ENCODE data around the gene RCL1. TPM values are rescaled to one million over a fixed set of nuclear protein-coding genes. Genes with fewer than 3 reads are reported as not detected.

RCL1 gene
- total and polyA plus RNA-seq, 2 of the 13 experiments (the other 11 are each of a cell fraction or from before 2014, with no cell fraction given): 22.3 to 31.6 TPM

DNA sequence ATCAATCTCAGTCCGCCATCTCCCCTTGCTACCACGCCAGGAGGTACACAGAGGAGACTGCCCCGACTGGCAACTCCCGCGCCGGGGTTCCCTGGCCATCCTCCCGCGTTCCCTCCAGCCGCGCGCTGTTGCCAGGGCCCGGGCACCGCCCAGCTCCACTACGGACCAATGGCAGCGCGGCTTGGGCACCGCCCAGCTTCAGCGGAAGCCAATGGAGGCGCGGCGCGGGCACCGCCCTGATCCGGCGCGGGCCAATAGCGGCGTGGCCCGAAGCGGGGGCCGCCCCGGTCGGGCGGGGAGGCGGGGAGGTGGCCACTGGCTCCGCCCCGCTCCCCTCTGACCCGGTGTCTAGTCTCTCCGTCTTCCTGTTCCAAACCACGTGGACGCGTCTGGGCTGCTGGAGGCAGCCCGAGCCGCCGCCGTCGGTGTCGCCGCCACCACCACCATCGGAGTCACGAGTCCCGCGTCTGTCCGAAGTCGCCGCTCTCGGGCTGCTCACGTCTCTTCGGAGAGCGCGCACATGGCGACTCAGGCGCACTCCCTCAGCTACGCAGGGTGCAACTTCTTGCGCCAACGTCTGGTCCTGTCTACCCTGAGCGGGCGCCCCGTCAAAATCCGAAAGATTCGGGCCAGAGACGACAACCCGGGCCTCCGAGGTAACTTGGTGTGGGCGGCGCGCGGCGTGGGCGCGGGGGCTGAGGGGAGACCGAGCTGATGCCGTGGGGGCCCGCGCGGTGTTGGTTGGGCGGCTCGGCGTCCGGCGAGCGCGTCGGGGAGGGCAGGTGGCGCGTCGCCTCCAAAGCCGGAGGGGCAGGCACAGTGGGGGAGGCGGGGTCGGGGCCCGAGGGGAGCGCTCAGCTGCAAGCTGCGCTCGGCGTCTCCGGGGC lies at the start of gene RCL1 (continued):
- no peak for TF ChIP-seq ZUFSP (CRISPR knock-in tag; IDR thresholded peaks at IDR 0.05; ENCODE audit: borderline replicate concordance)
- TF ChIP-seq, protein P1, sequence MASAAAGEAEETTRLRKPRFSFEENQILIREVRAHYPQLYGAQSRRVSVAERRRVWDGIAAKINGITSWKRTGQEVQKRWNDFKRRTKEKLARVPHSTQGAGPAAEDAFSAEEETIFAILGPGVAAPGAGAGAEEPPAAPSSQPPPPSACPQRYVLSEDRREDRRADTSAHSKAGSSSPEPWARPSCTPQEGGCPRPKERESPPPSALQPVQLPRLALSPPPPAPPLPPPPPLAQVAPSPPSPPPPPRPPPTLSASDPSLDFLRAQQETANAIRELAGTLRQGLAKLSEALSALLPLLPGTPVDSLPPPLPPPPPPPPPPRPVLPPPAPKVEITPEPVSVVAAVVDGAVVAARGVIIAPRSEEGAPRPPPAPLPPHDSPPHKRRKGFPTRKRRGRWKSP (CRISPR knock-in tag; IDR thresholded peaks at IDR 0.05): peak; percentile 13
- TF ChIP-seq HOMEZ (CRISPR knock-in tag; IDR thresholded peaks at IDR 0.05; ENCODE audit: low read depth): 0 out of 2 replicates have a peak, but pooled peaks have one; percentile 32
- peak; percentile 41; the same call in 1 of the 2 replicates for TF ChIP-seq RFX3 (CRISPR knock-in tag; IDR thresholded peaks at IDR 0.05)
- TF ChIP-seq, protein P2, sequence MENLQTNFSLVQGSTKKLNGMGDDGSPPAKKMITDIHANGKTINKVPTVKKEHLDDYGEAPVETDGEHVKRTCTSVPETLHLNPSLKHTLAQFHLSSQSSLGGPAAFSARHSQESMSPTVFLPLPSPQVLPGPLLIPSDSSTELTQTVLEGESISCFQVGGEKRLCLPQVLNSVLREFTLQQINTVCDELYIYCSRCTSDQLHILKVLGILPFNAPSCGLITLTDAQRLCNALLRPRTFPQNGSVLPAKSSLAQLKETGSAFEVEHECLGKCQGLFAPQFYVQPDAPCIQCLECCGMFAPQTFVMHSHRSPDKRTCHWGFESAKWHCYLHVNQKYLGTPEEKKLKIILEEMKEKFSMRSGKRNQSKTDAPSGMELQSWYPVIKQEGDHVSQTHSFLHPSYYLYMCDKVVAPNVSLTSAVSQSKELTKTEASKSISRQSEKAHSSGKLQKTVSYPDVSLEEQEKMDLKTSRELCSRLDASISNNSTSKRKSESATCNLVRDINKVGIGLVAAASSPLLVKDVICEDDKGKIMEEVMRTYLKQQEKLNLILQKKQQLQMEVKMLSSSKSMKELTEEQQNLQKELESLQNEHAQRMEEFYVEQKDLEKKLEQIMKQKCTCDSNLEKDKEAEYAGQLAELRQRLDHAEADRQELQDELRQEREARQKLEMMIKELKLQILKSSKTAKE (CRISPR knock-in tag; IDR thresholded peaks at IDR 0.05; ENCODE audit: borderline replicate concordance): peak; percentile 86; the same call in 1 of the 2 replicates
- no peak for TF ChIP-seq ETV5 (CRISPR knock-in tag; IDR thresholded peaks at IDR 0.05; ENCODE audit: borderline replicate concordance)
- no peak for TF ChIP-seq CAMTA2 (CRISPR knock-in tag; IDR thresholded peaks at IDR 0.05; ENCODE audit: borderline replicate concordance)
- TF ChIP-seq PLSCR1 (CRISPR knock-in tag; IDR thresholded peaks at IDR 0.05; ENCODE audit: borderline replicate concordance): no peak
- TF ChIP-seq RFX5 (IDR thresholded peaks at IDR 0.05; ENCODE audit: low read depth, low read length): peak; percentile 96
- peak; percentile 32 for TF ChIP-seq ARID5B (CRISPR knock-in tag; IDR thresholded peaks at IDR 0.05)
- TF ChIP-seq ZNF101 (CRISPR knock-in tag; IDR thresholded peaks at IDR 0.05; ENCODE audit: borderline replicate concordance, low read depth): no peak
- TF ChIP-seq ZNF891 (CRISPR knock-in tag; IDR thresholded peaks at IDR 0.05): peak; percentile 55; the same call in 1 of the 2 replicates
- TF ChIP-seq ZNF160 (CRISPR knock-in tag; IDR thresholded peaks at IDR 0.05): no peak
- no peak for TF ChIP-seq ZNF614 (CRISPR knock-in tag; IDR thresholded peaks at IDR 0.05; ENCODE audit: borderline replicate concordance)
- TF ChIP-seq ERF (CRISPR knock-in tag; IDR thresholded peaks at IDR 0.05): peak; percentile 42; the same call in 1 of the 2 replicates
- TF ChIP-seq ZNF10 (CRISPR knock-in tag; IDR thresholded peaks at IDR 0.05; ENCODE audit: borderline replicate concordance, low read depth): no peak

Data from HepG2 (cell line).